D721Med (cell line): ENCODE results near the gene NPLOC4.
A peak's percentile ranks its signal among the peaks of the same experiment; 100 is the strongest.

Source experiments
- DNase-seq: peaks from one replicate; pipeline ENCODE4 v3.0.0; 2011; ENCODE audit warnings: low spot score; ENCODE audit not compliant: insufficient read length
- FAIRE-seq: peaks from 2 replicates; lab custom pipeline; 2011; peaks lifted over from hg19 to GRCh38; lab: Jason Lieb, UNC
- CTCF ChIP-seq: IDR thresholded peaks from 2 replicates; pipeline ENCODE4 v1.5.1; 2012; ENCODE audit warnings: mild to moderate bottlenecking, control low read depth; ENCODE audit not compliant: insufficient read depth; ENCODE audit errors: missing control alignments

The NPLOC4 gene

GRCh38 chr17:81575836-81576235, 61.1 kb downstream of the NPLOC4 start:
- no peak for TF ChIP-seq CTCF
- FAIRE-seq (no peak), DNase-seq (no peak)

- no peak for FAIRE-seq
- no peak for TF ChIP-seq CTCF
- no peak for DNase-seq
Observed at GRCh38 chr17:81574643-81574956, 62.3 kb downstream of the NPLOC4 start.

- peak; percentile 11 for TF ChIP-seq CTCF
- FAIRE-seq (no peak), DNase-seq (peak; percentile 62)
Observed at GRCh38 chr17:81573794-81574642, 62.9 kb downstream of the NPLOC4 start.

GRCh38 chr17:81572563-81573168, 64.2 kb downstream of the NPLOC4 start:
- FAIRE-seq = no peak
- no peak for DNase-seq
- no peak for TF ChIP-seq CTCF

- FAIRE-seq (no peak), DNase-seq (no peak)
- TF ChIP-seq CTCF = no peak
Observed at GRCh38 chr17:81570964-81571363, 65.9 kb downstream of the NPLOC4 start.

GRCh38 chr17:81569986-81570514, 66.9 kb downstream of the NPLOC4 start:
- DNase-seq = no peak
- TF ChIP-seq CTCF = no peak
- FAIRE-seq = no peak

GRCh38 chr17:81568416-81568815, 68.5 kb downstream of the NPLOC4 start:
- no peak for DNase-seq
- FAIRE-seq = no peak
- no peak for TF ChIP-seq CTCF
